Mucosa of gallbladder (tissue), 1 donor: ENCODE measurements around the gene KIAA0825. TPM values are rescaled to one million over a fixed set of nuclear protein-coding genes. Genes with fewer than 3 reads are reported as not detected.
"Not testable (repeated sequence)": the region's sequence is repeated elsewhere in the genome, so short reads cannot be mapped to it uniquely, and the experiment has no call there.

Experiments used
- DNase-seq: peaks from one replicate; pipeline ENCODE4 v3.0.0-alpha.2; 2020; ENCODE audit warnings: low spot score
- total RNA-seq: library from RNA; stranded (reverse); gene quantifications from one replicate; pipeline ENCODE4 v1.2.1, GENCODE V29; 2021
- donor health status: DM: no; HTN: no; CAD: no.

The KIAA0825 gene
- total RNA-seq, 1 donor from 2014 or later = 3.3 TPM

DNA sequence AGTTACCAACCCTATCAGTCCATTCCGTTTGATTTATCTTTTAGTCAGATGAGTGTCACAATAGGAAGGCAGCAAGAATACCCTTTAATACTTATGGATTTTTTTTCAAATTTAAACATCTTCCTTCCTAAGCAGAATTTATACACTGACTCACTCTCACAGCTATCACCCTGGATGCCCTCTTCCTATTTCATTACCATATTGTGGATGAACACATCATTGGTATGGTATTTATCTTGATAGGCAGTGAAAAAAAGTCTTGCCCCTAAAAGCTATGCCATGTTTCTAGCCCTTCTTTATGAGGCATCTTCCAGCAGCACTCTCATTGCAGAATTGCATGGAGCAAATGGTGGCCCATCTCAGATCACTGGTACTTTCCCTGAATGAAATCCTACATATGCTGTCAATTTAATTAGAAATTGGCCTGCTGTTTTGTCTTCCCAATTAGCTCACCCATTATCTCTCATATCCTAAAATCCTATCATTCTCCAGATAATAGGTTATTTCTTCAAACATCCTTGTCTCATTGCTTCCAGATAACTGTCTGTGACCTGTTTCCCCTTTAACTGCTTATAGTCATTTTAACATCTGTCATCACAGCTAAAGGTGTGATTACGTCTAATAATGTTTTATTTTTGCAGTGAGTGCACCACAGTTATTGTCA, 443.5 kb downstream of the KIAA0825 start:
- no peak for DNase-seq

DNA sequence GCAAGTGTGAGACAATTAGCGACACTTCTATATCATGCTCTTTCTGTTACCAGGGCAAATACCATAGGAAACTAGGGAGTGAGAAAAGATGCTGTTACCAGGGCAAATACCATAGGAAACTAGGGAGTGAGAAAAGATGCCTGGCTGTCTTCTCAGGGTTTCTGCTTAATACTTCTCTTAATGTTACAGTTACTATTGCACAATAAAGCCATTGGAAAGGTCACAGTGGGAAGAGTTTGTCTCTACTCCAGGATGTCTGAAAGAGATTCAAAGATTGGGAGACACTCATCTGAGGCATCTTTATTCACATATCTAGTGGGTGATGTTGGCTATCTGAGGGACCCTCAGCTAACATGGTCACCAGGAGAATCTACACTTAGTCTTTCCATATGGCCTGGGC, 445.3 kb downstream of the KIAA0825 start:
- DNase-seq = no peak

DNA sequence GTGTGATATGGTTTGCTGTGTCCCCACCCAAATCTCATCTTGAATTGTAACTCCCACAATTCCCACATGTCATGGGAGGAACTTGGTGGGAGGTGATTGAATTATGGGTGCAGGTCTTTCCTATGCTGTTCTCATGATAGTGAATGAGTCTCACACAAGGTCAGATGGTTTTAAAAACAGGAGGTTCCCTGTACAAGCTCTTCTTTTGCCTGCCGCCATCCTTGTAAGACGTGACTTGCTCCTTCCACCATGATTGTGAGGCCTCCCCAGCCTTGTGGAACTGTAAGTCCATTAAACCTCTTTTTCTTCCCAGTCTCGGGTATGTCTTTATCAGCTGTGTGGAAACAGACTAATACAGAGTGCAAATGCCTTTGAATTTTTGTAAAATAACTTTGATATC, 447.3 kb downstream of the KIAA0825 start:
- DNase-seq = not testable (repeated sequence)

DNA sequence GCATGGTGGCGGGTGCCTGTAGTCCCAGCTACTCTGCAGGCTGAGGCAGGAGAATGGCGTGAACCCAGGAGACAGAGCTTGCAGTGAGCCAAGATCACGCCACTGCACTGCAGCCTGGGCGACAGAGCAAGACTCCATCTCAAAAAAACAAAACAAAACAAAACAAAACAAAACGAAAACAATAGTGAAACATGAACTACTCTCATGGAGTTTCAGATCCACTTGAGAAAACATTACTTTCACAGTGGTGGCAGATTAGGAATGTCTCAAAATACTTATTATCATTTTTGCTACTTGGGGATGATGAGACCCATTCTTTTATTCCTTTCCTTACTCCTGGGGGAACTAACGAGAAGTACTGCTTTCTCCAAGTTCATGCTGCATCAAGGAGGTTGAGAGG, 448.2 kb downstream of the KIAA0825 start:
- not testable (repeated sequence) for DNase-seq

DNA sequence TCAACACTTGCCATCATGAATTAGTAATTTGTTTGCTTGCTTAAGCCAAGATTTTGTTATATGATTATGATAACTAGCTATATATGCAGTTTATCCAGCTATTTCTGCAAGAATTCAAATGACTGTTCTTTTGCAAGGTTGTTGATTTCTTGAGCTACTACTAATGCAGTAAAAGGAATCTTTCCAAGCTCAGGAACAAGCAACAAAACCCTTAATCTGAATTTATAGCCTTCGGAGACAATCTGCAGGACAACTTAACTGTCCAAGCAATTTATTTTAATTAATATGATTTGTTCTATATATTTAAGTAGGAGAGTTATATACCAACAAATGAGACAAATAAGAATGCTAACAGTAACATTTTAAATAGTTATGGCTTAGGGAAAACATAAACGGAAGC, 450.3 kb downstream of the KIAA0825 start:
- DNase-seq = no peak

DNA sequence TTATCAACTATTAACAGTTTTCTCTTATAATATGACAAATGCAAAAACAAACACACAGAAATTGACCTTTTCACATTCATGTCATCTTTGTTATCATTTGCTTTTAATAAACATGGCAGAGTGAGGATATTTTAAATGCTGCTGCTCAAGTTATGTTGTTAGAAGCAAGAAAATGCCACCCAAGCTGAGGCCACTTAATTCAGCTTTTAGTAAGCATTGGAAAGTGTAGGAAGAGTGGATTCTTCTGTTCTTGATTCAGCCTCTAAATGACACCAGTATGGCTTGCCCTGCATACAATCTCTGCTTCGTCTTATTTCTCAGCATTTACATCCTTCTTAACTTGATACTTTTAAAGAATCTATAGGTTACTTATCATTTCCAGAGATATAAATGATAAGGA, 456.6 kb downstream of the KIAA0825 start:
- DNase-seq = no peak

DNA sequence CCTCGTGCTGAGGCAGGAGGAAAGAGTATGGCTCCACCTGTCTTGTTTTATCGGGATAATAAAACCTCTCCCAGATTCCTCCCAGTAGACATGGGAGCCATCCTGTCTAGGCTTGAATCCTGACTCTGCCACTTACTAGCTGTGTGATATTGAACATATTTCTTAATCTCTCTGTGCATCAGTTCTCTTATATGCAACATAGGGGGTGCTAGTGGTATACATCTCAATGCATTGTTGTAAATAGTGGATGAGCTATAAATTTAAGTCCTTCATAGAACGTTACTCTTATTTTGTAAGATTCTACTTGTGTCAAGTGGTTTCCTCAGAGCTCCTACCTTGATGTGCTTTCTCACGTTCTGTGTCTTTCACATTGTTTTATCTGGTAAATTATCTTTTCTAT, 459.3 kb downstream of the KIAA0825 start:
- DNase-seq = no peak

DNA sequence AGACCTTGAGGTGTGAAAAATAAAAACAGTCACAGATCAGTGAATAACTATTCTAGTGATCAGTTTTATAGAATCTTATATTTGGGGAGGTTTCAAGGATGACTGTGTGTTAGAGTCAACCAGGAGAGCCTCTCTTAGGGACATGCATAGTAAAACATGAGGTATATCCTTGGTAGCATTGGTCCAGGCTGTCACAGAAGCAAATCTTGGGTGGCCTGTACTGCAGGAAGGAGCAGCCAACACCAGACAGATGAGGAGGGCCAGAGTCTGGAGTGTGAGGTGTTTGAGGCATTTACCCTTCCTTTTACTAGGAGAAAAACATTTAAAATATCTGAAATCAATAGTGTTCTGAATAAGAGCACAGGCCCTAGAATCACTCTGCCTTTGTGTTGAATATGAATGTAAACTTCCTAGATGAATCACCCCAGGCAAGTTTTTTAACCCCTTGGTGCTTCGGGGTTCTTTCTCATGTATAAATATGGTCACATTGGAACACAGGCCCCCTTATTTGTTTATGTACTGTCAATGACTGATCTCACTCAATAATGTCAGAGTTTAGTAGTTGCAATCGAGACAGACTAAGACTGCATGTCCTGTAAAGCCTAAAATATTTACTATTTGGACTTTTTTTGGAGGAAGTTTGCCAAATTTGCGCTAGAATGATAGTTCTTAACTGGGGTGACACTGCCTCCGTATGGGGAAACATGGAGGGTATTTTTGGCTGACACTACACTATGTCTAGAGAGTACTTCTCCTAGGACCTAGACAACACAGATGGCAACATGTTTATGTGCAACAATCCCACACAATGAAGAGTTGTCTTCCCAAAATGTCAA, 460.5 kb downstream of the KIAA0825 start:
- DNase-seq = no peak

DNA sequence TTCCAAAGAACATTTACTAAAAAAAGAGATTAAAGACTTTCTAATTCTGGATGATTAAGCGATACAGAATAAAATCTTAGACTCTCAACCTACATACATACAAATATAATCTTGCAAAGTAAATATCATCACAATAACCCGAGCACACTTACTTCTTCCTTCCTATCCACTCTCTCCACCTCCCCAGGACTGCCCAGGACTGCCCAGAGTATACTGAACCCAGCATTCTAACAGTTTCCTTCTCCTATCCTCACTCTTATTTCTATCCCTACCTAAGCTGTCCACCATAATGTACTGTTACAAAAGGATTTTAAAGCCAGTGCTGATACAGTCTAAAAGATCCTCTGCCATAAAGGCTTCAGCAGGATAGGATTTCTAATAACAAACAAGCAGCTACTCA, 463.7 kb downstream of the KIAA0825 start:
- DNase-seq = no peak

DNA sequence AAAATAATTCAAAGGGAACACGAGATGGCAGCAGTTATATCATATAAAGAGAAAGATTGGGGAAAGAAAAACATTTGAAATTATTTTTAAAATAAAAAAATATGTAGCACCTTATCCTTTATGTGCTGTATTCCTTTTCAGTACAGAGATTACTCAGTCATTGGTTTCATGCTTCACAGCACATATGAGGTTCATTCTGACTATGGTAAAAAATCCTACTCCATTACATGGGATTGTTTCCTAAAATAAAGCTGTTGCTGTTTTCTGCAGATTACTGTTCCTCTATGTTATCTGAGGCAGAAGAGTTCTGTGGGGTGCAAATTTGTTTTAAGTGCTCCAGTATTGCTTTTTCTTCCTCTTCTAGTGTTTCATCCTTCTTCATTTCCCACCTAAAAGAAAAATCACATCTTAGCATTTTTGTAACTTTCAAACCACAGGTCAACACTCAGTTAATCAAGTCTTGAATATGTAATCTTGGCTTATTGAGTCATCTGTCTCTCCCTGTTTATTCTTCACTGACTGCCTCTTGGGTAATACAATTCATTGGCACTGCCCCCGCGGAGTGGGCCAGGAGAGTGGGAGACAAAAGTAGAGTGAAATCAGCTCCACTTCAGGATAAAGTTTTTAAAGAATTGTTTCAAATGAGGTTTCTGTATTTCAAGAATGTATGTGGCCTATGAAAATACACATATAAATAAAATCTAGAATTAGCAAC, 464.5 kb downstream of the KIAA0825 start:
- no peak for DNase-seq

DNA sequence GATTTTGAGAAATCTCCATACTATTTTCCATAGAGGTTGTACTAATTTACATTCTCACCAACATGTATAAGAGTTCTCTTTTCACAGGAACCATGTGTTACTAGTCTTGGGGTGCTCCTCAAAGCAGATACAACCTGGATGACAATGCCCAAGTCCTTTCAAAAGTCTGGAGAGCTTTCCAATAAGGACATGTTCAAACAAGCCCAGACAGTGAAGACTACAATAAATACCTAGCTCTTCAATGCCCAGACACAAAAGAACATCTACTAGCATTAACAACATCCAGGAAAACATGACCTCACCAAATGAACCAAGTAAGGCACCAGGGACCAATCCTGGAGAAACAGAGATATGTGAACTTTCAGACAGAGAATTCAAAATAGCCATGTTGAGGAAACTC, 474.8 kb downstream of the KIAA0825 start:
- DNase-seq = not testable (repeated sequence)

DNA sequence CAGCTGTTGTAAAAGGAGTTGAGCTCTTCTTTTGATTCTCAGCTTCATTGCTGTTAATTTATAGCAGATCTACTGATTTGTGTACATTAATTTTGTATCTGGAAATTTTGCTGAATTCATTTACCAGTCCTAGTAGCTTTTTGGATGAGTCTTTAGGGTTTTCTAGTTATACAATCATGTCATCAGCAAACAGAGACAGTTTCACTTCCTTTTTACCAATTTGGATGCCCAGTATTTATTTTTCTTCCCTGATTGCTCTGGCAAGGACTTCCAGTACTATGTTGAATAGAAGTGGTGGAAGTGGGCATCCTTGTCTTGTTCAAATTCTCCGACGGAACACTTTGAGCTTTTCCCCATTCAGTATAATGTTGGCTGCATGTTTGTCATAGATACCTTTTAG, 478.1 kb downstream of the KIAA0825 start:
- no peak for DNase-seq

DNA sequence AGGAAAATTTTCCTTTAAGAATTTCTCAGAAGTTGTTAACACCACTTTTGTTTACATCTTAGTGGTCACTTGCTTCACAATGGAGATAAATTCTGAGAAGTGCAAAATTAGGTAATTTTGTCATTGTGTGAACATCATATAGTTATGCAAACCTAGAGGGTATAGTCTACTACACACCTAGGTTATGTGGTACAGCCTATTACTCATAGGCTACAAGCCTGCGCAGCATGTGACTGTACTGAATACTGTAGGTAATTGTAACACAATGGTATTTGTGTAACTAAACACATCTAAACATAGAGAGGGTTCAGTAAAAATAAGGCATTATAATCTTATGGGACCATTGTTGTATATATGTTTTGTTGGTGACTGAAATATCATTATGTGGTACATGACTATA, 488.3 kb downstream of the KIAA0825 start:
- DNase-seq = no peak

DNA sequence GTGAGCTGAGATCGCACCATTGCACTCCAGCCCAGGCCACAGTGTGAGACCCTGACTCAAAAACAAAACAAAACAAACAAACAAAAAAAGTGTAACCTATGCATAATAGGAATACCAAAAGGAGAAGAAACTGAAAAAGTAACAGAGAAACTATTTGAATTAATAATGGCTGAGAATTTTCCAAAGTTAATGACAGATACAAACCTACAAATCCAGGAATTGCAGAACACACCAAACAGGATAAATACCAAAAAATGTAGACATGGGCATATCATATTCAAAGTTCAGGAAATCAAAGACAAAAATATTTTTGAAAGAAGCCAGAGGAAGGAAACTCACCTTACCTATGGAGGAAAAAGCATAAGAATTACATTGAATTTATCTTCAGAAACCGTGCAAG, 493.3 kb downstream of the KIAA0825 start:
- DNase-seq = no peak

DNA sequence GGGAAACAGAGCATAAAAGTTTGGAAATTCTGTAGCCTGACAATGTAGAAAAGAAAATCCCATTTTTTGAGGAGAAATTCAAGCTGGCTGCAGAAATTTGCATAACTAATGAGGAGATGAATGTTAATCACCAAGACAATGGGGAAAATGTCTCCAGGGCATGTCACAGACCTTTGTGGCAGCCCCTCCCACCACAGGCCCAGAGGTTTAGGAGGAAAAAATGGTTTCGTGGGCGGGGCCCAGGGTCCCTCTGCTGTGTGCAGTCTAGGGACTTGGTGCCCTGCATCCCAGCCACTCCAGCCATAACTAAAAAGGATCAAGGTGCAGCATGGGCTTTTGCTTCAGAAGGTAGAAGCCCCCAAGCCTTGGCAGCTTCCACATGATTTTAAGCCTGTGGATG, 502.1 kb downstream of the KIAA0825 start:
- not testable (repeated sequence) for DNase-seq

DNA sequence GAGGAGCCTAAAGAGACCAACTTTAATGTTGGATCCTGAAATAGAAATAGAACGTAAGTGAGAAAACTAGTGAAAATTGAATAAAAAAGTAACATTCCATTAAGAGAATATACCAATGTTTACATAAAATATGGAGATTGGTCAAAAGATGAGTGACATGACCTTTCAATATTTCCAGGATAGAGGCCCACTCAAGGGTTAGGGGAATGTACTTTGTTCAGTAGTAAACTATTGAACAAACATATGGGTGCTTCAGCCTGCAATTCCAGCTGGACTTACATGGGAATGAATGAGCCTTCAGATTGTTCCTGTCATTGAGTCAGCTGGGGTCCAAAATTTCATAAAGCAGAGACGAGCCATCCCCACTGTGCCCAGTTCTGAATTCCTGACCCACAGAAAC, 505.3 kb downstream of the KIAA0825 start:
- no peak for DNase-seq

DNA sequence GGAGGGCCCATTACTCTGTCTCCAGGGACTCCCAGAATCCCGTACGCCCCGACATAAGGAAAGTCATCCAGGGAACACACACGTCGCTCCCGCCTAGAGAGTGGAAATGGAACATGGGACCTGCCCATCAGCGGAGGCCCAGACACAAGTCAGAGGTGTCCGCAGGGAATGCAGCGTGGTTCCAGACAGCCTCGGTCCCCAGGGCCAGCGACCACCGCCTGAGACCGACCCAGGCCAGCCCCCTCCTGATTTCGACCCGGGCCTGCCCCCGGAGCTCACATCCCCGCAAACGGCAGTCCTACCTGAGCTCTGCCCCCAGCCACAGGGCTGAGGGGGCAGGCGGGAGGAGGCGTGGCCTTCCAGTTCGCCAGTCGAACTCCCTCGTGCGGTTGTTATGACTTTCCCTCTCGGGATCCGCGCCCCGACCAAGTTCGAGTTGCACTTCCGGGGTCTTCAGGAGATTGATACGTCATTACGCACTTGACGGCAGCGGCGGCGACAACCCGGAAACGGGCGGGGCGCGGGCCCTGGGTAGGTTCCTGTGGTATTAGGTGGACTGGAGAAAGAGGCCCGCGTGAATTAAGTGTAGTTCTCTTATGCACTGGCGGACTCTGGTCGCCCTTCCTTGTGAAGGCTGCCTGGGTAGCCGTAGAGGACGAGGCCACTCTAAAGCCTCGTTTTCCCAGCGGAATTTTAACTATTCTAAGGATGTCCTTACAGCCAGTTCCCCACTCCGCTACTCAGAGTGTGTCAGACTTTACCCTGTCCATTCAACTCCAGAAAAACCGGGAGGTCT, 507.0 kb downstream of the KIAA0825 start:
- peak; percentile 96 for DNase-seq

DNA sequence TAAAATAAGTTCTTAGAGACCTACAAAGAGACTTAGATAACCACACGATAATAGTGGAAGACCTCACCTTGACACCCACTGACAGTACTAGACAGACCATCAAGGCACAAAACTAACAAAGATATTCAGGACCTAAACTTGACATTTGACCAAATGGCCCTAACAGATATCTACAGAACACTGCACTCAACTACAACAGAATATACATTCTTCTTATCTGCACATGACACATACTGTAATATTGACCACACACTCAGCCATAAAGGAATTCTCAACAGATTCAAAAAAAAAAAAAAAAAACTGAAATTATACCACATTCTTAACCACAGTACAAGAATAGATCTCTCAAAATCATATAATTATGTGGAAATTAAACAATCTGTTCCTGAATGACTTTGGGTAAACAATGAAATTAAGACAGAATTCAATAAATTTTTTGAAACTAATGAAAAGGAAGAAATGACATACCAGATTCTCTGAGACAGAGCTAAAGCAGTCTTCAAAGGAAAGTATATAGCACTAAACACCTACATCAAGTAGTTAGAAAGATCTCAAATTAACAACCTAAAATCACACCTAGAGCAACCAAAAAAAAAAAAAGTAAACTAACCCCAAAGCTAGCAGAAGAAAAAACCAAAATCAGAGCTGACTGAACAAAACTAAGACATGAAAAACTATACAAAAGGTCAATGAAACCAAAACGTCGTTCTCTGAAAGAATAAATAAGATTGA, 514.7 kb downstream of the KIAA0825 start:
- no peak for DNase-seq
